Large intestine (tissue), 3 donors: ENCODE data around the gene SLC22A23. TPM values are rescaled to one million over a fixed set of nuclear protein-coding genes. Genes with fewer than 3 reads are reported as not detected.
"Not testable (repeated sequence)": the region's sequence is repeated elsewhere in the genome, so short reads cannot be mapped to it uniquely, and the experiment has no call there.

Source experiments
- DNase-seq, 2 donors: peaks; one replicate each; pipeline versions ENCODE4 v3.0.0 to v3.0.0-alpha.2; 2013
- H3K27ac ChIP-seq: one replicate; pipeline ENCODE4 v1.5.1; 2013; ENCODE audit warnings: low read length
- H3K27me3 ChIP-seq: 2 replicates; pipeline ENCODE4 v1.6.1; 2013; ENCODE audit warnings: low read length; ENCODE audit not compliant: control insufficient read depth, insufficient read depth
- H3K36me3 ChIP-seq: 2 replicates; pipeline ENCODE4 v1.6.1; 2013; ENCODE audit warnings: low read length; ENCODE audit not compliant: control insufficient read depth, insufficient read depth
- H3K4me1 ChIP-seq: one replicate; pipeline ENCODE4 v1.6.1; 2013; ENCODE audit warnings: low read length; ENCODE audit not compliant: control insufficient read depth, insufficient read depth
- H3K4me3 ChIP-seq: one replicate; pipeline ENCODE4 v1.5.1; 2013; ENCODE audit warnings: low read length
- H3K9me3 ChIP-seq: one replicate; pipeline ENCODE4 v1.6.1; 2013; ENCODE audit warnings: mild to moderate bottlenecking, low read depth, low read length, moderate library complexity; ENCODE audit not compliant: control insufficient read depth
- WGBS: methylation state at CpG from one replicate; pipeline ENCODE4 v1.1.5; 2013; ENCODE audit warnings: low lambda C conversion rate; ENCODE audit not compliant: insufficient coverage; 5-methylcytosine and 5-hydroxymethylcytosine counted together
- polyA plus RNA-seq: library from polyadenylated mRNA; unstranded; fragments of 120-200 nt; gene quantifications from one replicate; pipeline ENCODE4 v1.2.1, GENCODE V29; 2013

SLC22A23 gene
- polyA plus RNA-seq, 1 donor, result 34.7 TPM

- WGBS, result 64% methylated on average over 2 of the region's 8 CpGs
- no peaks in the 10 kb centered on the region for H3K36me3 ChIP-seq
- no peak for DNase-seq
- H3K9me3 ChIP-seq, result no peaks in the 10 kb centered on the region
- H3K27ac ChIP-seq, result no peak overlapping the region
- H3K4me3 ChIP-seq, result no peak overlapping the region
- H3K27me3 ChIP-seq, result peaks cover 9% of the 10 kb centered on the region
- H3K4me1 ChIP-seq, result peaks cover 10% of the 10 kb centered on the region
Observed at GRCh38 chr6:3244003-3244831, 212.6 kb downstream of the SLC22A23 start.

GRCh38 chr6:3242768-3243167 lies 214.1 kb downstream of the SLC22A23 start:
- Histone ChIP-seq H3K4me3 (no peak overlapping the region), H3K9me3 (no peaks in the 10 kb centered on the region), H3K27ac (no peak overlapping the region), H3K36me3 (no peaks in the 10 kb centered on the region), H3K27me3 (peaks cover 5% of the 10 kb centered on the region), H3K4me1 (peaks cover 3% of the 10 kb centered on the region)
- WGBS, result no CpG with 5 or more reads among the region's 4 CpGs
- no peak for DNase-seq

GRCh38 chr6:3241745-3242144 lies 215.1 kb downstream of the SLC22A23 start:
- H3K9me3 ChIP-seq, H3K4me3 ChIP-seq, H3K27ac ChIP-seq, DNase-seq, H3K36me3 ChIP-seq, H3K27me3 ChIP-seq, H3K4me1 ChIP-seq: not testable (repeated sequence)
- no CpG with 5 or more reads among the region's 4 CpGs for WGBS

DNA sequence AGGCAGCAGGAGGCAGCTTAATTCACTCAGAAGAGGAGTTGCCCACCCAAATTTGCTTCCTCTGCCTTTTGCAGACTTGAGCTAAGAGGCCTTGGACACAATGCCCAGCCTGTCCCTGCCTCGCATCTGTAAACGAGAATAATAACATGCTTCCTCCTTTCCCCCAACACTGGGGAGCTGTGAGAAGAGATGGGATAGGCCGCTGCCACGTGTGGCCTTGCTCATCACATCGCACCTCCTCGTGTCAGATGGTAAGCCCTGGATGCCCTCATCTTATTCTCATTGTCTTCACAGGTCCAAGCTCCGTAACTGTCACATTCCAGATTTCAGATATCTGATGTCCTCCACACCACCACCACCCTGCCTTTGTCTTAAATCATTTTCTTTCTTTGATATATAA lies 216.3 kb downstream of the SLC22A23 start:
- Histone ChIP-seq H3K27me3 (peaks cover 5% of the 10 kb centered on the region), H3K36me3 (no peaks in the 10 kb centered on the region), H3K27ac (no peak overlapping the region), H3K9me3 (no peaks in the 10 kb centered on the region), H3K4me3 (no peak overlapping the region), H3K4me1 (no peaks in the 10 kb centered on the region)
- WGBS, result 100% methylated on average over 1 of the region's 7 CpGs
- no peak for DNase-seq

GRCh38 chr6:3239110-3239830 lies 217.6 kb downstream of the SLC22A23 start:
- WGBS, result no CpG with 5 or more reads among the region's 13 CpGs
- H3K27ac ChIP-seq, result no peak overlapping the region
- H3K4me3 ChIP-seq, result no peak overlapping the region
- no peak for DNase-seq
- H3K36me3 ChIP-seq, result no peaks in the 10 kb centered on the region
- H3K4me1 ChIP-seq, result no peaks in the 10 kb centered on the region
- H3K27me3 ChIP-seq, result peaks cover 8% of the 10 kb centered on the region
- H3K9me3 ChIP-seq, result no peaks in the 10 kb centered on the region

DNA sequence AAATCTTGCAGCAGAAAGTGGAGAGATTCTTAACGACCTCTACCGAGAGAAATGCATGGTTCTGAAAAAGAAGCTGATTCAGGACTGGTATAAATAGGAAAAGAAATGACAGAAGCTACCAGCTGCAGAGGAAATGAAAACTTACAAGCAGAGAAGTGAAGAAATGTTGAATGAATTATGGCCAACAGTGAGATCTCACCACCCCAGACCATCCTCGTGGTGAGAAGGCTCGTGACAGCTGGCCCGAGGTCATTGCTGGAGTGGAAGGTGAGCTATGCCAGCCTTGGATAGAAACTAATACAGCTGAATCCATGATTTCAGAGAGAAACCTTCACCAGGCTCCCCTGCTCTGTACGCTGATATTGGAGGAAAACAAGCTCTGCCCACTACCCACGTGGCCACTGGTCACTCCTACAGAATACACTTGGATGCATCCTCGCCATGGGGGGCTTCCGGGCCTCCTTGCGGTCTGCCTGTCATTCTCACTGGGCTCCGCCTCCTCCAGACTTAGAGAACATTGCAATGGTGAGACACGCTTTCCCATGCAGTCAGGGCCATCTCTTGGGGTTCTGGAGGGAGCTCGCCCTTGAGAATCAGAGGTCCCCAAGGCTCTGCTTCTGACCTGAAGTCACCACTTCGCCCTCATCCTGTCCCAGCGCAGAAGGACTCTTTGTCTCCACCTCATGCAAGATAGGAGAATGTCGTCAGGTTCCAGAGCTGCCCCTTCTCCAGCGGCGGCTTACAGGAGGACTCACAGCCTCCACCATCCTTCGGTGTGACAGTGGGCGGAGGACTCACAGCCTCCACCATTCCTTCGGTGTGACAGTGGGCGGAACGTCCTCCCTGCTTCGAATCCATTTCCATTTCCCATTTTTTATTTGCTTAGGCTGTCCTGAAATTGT lies 218.8 kb downstream of the SLC22A23 start:
- no peaks in the 10 kb centered on the region for H3K4me1 ChIP-seq
- no peaks in the 10 kb centered on the region for H3K36me3 ChIP-seq
- no peak overlapping the region for H3K27ac ChIP-seq
- 90% methylated on average over 6 of the region's 24 CpGs for WGBS
- H3K9me3 ChIP-seq, result no peaks in the 10 kb centered on the region
- H3K4me3 ChIP-seq, result no peak overlapping the region
- no peak for DNase-seq
- peaks cover 16% of the 10 kb centered on the region for H3K27me3 ChIP-seq

DNA sequence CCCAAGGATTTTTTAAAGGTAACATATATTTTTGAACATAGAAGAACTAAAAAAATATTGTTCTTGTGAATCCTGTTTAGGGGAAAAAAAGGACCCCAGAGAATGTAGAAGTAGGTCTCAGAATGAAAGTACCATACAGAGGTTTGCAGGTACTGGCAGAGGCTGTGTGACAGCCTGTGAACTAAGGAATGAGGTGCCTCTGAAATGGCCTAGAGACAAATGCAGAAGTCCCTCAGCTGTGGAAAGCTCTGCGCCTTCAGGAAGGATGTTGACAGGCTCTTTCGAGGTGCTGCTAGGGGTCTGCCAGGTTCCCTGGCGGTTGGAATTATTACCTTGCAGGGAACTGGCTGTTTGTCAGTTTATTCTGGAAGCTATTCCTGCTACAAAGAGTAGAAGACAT lies 220.8 kb downstream of the SLC22A23 start:
- Histone ChIP-seq H3K9me3 (peaks cover 3% of the 10 kb centered on the region), H3K4me3 (no peak overlapping the region), H3K27ac (no peak overlapping the region), H3K4me1 (peaks cover 7% of the 10 kb centered on the region), H3K27me3 (peaks cover 28% of the 10 kb centered on the region), H3K36me3 (no peaks in the 10 kb centered on the region)
- WGBS, result no CpG with 5 or more reads among the region's 3 CpGs
- DNase-seq, result no peak

DNA sequence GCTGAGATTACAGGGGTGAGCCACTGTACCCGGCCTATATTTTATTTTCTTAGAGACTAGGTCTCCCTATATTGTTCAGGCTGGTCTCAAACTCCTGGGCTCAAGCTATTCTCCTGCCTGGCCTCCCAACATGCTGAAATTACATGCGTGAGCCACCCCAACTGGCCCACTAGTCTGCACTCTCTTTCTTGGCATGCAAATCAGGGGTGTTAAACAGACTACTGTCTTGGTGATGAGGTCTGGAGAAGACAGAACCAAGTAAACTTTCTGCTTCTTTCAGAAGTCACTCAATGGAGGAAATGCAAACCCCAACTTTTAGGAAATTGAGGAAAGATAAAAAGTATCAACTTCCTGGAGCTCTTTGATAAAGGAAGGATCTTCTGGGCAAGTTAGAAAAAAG lies 221.4 kb downstream of the SLC22A23 start:
- Histone ChIP-seq H3K9me3 (peaks cover 3% of the 10 kb centered on the region), H3K4me3 (no peak overlapping the region), H3K4me1 (peaks cover 7% of the 10 kb centered on the region), H3K36me3 (no peaks in the 10 kb centered on the region), H3K27me3 (peaks cover 33% of the 10 kb centered on the region), H3K27ac (no peak overlapping the region)
- DNase-seq, result no peak
- no CpG with 5 or more reads among the region's 2 CpGs for WGBS

GRCh38 chr6:3233904-3234303 lies 222.9 kb downstream of the SLC22A23 start:
- no peak for DNase-seq
- Histone ChIP-seq H3K4me3 (no peak overlapping the region), H3K27ac (no peak overlapping the region), H3K9me3 (peaks cover 8% of the 10 kb centered on the region), H3K27me3 (peaks cover 49% of the 10 kb centered on the region), H3K36me3 (no peaks in the 10 kb centered on the region), H3K4me1 (peaks cover 19% of the 10 kb centered on the region)
- no CpG with 5 or more reads among the region's 3 CpGs for WGBS

DNA sequence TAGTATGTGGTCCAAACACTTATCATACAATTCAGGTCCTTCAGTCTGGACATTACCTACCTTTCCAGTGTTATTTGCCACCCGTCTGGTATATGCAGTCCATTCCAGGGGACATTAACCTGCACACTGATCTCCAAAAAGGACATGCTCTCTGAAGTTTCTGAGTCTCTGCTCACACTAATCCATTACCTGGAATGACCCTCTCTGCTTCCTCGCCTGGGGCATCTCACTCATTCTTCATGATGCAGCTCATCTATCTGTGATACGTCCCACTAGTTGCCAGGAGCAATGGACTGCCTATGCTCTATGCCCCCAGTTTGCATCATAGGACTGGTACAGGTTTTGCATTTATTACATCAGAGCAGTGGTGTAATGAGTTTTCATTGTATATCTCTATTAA lies 223.5 kb downstream of the SLC22A23 start:
- H3K4me3 ChIP-seq, result no peak overlapping the region
- no peak for DNase-seq
- H3K27me3 ChIP-seq, result peaks cover 55% of the 10 kb centered on the region
- no CpG with 5 or more reads among the region's 3 CpGs for WGBS
- H3K4me1 ChIP-seq, result peaks cover 23% of the 10 kb centered on the region
- no peak overlapping the region for H3K27ac ChIP-seq
- H3K36me3 ChIP-seq, result no peaks in the 10 kb centered on the region
- peaks cover 11% of the 10 kb centered on the region for H3K9me3 ChIP-seq
